ENCODE measurements around the gene MAML2. TPM values are rescaled to one million over a fixed set of nuclear protein-coding genes. Genes with fewer than 3 reads are reported as not detected.

Gene MAML2
- total RNA-seq, 2 experiments from 2014 or later = 0.15 to 1.0 TPM

DNA sequence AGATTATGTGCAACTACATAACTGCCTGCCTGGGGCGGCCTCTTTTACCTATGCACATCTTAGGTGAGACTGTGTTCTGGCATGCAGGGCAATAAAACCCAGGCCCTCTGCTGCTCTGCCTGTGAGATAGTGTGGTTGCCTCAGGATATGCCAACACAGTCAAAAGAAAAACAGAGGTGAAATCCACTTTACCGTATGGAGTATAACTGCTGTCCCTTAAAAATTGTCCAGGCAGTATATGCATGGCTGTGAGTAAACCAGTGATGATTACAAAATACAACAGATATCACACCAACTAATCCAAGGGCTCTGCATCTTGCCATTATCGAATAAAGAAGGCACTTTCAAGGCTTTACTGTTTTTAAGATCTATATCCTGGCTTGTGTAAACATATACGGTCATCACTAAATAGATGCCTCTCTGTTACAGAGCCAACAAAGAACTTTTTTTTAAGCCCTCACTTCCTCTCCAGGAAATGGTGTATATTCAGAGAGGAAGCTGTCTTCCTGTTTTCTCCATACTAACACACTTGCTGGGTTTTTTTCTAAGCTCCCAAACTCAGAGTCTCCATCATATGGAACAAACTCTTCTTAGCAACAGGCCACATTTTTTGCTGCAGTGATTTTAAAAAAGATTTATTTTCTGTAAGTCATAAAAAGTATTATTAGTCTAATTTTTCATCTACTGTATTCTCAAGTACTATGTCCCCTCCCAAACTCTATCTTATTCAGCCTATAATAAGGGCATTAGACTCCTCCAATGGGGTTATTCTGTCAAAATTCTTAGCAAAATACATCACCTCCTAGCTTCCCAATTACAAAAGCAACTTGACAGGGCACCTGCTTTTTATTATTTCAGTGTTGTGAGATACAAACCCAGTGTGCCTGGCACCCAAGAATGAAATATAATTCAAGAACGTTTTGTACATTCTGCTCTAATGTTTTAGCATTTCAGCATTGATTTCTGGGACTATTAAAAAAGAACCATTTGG, 135.2 kb downstream of the MAML2 start:
- H3K4me3 ChIP-seq (ENCODE audit: low read depth, low read length, poor library complexity, severe bottlenecking) = no peak overlapping the region
- no peaks in the 10 kb centered on the region for H3K9me3 ChIP-seq (ENCODE audit: low read length)
- peak; percentile 57 for DNase-seq (ENCODE audit: low spot score)
- peaks cover 36% of the 10 kb centered on the region for H3K4me1 ChIP-seq (ENCODE audit: insufficient read depth, low read length, poor library complexity, severe bottlenecking)
- no peak overlapping the region for H2AFZ ChIP-seq (ENCODE audit: low read length)
- no peaks in the 10 kb centered on the region for H3K9me2 ChIP-seq (ENCODE audit: insufficient read depth, low read length)
- ChIA-PET CTCF (ENCODE audit: unreplicated experiment) (no interaction called here), POLR2A (interaction anchor here (1.1 kb wide), 1 partner anchor 9 kb away, joined by 4 read pairs; no protein-coding TSS in a partner anchor)
- no TSS peak for BruUV-seq (replicated peaks)
- H4K20me1 ChIP-seq (ENCODE audit: insufficient read depth, low read length) = no peaks in the 10 kb centered on the region
- no peak overlapping the region for H3K27ac ChIP-seq (ENCODE audit: low read depth, low read length, poor library complexity, severe bottlenecking)
- H3K4me2 ChIP-seq (ENCODE audit: low read length) = peak overlapping the region; percentile 59
- TF ChIP-seq EZH2phosphoT487 (IDR thresholded peaks at IDR 0.05; ENCODE audit: borderline replicate concordance, low read depth, low read length) = no peak
- TF ChIP-seq, protein P1, sequence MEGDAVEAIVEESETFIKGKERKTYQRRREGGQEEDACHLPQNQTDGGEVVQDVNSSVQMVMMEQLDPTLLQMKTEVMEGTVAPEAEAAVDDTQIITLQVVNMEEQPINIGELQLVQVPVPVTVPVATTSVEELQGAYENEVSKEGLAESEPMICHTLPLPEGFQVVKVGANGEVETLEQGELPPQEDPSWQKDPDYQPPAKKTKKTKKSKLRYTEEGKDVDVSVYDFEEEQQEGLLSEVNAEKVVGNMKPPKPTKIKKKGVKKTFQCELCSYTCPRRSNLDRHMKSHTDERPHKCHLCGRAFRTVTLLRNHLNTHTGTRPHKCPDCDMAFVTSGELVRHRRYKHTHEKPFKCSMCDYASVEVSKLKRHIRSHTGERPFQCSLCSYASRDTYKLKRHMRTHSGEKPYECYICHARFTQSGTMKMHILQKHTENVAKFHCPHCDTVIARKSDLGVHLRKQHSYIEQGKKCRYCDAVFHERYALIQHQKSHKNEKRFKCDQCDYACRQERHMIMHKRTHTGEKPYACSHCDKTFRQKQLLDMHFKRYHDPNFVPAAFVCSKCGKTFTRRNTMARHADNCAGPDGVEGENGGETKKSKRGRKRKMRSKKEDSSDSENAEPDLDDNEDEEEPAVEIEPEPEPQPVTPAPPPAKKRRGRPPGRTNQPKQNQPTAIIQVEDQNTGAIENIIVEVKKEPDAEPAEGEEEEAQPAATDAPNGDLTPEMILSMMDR (conservative IDR thresholded peaks at IDR 0.05; ENCODE audit: low read length) = no peak
- no peaks in the 10 kb centered on the region for H3K79me2 ChIP-seq (ENCODE audit: insufficient read depth, low read depth, low read length)
- intact Hi-C loops (cut with micrococcal nuclease; ENCODE audit: unreplicated experiment) = no loop called here
- no peaks in the 10 kb centered on the region for H3K36me3 ChIP-seq (ENCODE audit: insufficient read depth, low read length)

DNA sequence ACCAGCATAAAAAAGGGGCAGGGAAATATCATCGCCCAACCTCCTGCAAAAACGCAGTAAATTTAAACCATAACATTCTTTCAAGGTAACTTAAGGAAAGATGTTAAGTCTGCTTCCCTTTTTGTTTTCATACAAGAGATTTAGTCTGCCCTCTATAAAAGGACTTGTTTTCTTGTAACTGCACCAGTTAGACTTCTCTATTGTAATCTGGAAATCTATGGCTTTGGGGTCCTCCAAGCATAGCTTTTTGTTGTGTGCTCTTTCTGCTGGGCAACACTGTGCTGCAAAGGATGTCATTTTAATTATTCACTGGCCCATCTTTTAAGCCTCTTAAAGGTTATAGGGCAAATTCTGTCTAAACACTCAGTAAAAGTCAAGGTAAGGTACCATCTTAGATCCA, 136.0 kb downstream of the MAML2 start:
- no peaks in the 10 kb centered on the region for H3K36me3 ChIP-seq (ENCODE audit: insufficient read depth, low read length)
- intact Hi-C loops (cut with micrococcal nuclease; ENCODE audit: unreplicated experiment) = no loop called here
- H4K20me1 ChIP-seq (ENCODE audit: insufficient read depth, low read length) = no peaks in the 10 kb centered on the region
- H2AFZ ChIP-seq (ENCODE audit: low read length) = no peak overlapping the region
- BruUV-seq (replicated peaks) = no TSS peak
- no peaks in the 10 kb centered on the region for H3K9me2 ChIP-seq (ENCODE audit: insufficient read depth, low read length)
- no peak for DNase-seq (ENCODE audit: low spot score)
- TF ChIP-seq, protein P1 (conservative IDR thresholded peaks at IDR 0.05; ENCODE audit: low read length) = no peak
- no peak for TF ChIP-seq EZH2phosphoT487 (IDR thresholded peaks at IDR 0.05; ENCODE audit: borderline replicate concordance, low read depth, low read length)
- H3K4me3 ChIP-seq (ENCODE audit: low read depth, low read length, poor library complexity, severe bottlenecking) = no peak overlapping the region
- no peaks in the 10 kb centered on the region for H3K79me2 ChIP-seq (ENCODE audit: insufficient read depth, low read depth, low read length)
- H3K9me3 ChIP-seq (ENCODE audit: low read length) = no peaks in the 10 kb centered on the region
- H3K4me1 ChIP-seq (ENCODE audit: insufficient read depth, low read length, poor library complexity, severe bottlenecking) = peaks cover 29% of the 10 kb centered on the region
- ChIA-PET POLR2A (no interaction called here), CTCF (ENCODE audit: unreplicated experiment) (no interaction called here)
- no peak overlapping the region for H3K27ac ChIP-seq (ENCODE audit: low read depth, low read length, poor library complexity, severe bottlenecking)
- H3K4me2 ChIP-seq (ENCODE audit: low read length) = peak overlapping the region; percentile 59

DNA sequence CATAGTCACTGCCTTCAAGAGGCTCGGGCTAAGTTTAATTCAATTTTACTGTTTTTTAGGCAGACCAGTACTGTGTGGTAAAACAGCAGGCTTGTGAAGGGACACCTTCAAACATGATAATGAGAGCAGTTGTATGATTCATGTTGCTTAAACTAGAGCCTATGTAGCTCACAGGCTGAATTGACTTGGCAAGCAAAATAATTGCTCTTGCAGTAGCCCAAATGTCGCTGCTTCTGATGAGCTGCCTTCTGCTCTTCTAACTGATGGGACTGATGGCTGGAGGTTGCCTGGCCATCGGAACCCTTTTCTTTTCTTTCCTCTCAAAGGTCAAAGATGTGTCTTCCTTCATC, 137.6 kb downstream of the MAML2 start:
- no peaks in the 10 kb centered on the region for H3K9me3 ChIP-seq (ENCODE audit: low read length)
- intact Hi-C loops (cut with micrococcal nuclease; ENCODE audit: unreplicated experiment) = no loop called here
- no TSS peak for BruUV-seq (replicated peaks)
- peaks cover 29% of the 10 kb centered on the region for H3K4me1 ChIP-seq (ENCODE audit: insufficient read depth, low read length, poor library complexity, severe bottlenecking)
- TF ChIP-seq, protein P1 (conservative IDR thresholded peaks at IDR 0.05; ENCODE audit: low read length) = no peak
- no peak for TF ChIP-seq EZH2phosphoT487 (IDR thresholded peaks at IDR 0.05; ENCODE audit: borderline replicate concordance, low read depth, low read length)
- H3K9me2 ChIP-seq (ENCODE audit: insufficient read depth, low read length) = no peaks in the 10 kb centered on the region
- H3K36me3 ChIP-seq (ENCODE audit: insufficient read depth, low read length) = no peaks in the 10 kb centered on the region
- no peak overlapping the region for H3K4me3 ChIP-seq (ENCODE audit: low read depth, low read length, poor library complexity, severe bottlenecking)
- no peak overlapping the region for H3K4me2 ChIP-seq (ENCODE audit: low read length)
- H4K20me1 ChIP-seq (ENCODE audit: insufficient read depth, low read length) = no peaks in the 10 kb centered on the region
- no peak for DNase-seq (ENCODE audit: low spot score)
- no peak overlapping the region for H3K27ac ChIP-seq (ENCODE audit: low read depth, low read length, poor library complexity, severe bottlenecking)
- ChIA-PET POLR2A (interaction anchor here (0.6 to 1.5 kb wide), 5 partner anchors 9 to 132 kb away, joined by 3 to 7 read pairs (median 4); no protein-coding TSS in a partner anchor), CTCF (ENCODE audit: unreplicated experiment) (no interaction called here)
- H2AFZ ChIP-seq (ENCODE audit: low read length) = no peak overlapping the region
- no peaks in the 10 kb centered on the region for H3K79me2 ChIP-seq (ENCODE audit: insufficient read depth, low read depth, low read length)
